NCI-H1105 treated with DMSO at 0.1 percent for 48 hours (cell line): ENCODE results near the gene PTX4.
A peak's percentile ranks its signal among the peaks of the same experiment; 100 is the strongest.
"Not testable (repeated sequence)": the region's sequence is repeated elsewhere in the genome, so short reads cannot be mapped to it uniquely, and the experiment has no call there.

Experiments used
- DNase-seq: peaks from one replicate; lab custom pipeline; 2025; lab: John Stamatoyannopoulos, UW

Gene PTX4

GRCh38 chr16:1481906-1482835 is 6.6 kb downstream of the PTX4 start:
- DNase-seq, result no peak

DNA sequence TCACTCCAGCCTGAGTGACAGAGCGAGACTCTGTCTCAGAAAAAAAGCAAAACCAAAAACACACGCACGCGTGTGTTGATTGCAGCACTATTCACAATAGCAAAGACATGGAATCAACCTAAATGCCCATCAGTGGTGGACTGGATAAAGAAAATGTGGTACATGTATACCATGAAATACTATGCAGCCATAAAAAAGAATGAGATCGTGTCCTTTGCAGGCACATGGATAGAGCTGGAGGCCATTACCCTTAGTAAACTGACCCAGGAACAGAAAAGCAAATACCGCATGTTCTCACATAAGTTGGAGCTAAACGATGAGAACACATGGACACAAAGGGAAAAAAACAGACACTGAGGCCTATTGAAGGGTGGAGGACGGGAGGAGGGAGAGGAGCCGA is 9.8 kb downstream of the PTX4 start:
- DNase-seq, result not testable (repeated sequence)

- no peak for DNase-seq
Observed at GRCh38 chr16:1477033-1477432, 11.7 kb downstream of the PTX4 start.

DNA sequence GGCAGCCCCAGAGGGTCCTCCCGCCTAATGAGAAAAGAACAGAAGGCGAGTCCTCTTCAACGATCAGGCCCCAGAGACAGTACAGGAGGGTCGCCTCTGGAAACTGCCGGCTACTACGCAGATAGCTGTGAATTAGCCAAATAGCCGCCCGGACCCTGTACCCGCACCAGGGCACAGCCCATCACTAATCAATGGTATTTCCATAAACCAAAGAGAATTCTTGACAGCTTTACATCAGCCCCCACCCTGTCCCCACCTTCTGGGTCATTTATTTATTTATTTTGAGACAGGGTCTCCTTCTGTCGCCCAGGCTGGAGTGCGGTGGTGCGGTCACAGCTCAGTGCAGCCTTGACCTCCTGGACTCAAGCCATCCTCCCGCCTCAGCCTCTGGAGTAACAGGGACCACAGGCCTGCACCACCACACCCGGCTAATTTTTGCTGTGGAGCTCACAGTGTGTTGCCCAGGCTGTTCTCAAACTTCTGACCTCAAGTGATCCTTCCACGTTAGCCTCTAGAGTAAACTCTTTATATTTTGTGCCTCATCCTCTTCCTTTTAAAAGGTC is 13.1 kb downstream of the PTX4 start:
- DNase-seq, result no peak

GRCh38 chr16:1474796-1475551 is 13.8 kb downstream of the PTX4 start, which contains the start of gene CLCN7:
CLCN7 (minus strand) TSS chr16:1475028; CDS start chr16:1474974, 54 bp downstream.
- DNase-seq, result peak; percentile 32

- DNase-seq, result no peak
Observed at GRCh38 chr16:1474082-1474795, 14.5 kb downstream of the PTX4 start.

DNA sequence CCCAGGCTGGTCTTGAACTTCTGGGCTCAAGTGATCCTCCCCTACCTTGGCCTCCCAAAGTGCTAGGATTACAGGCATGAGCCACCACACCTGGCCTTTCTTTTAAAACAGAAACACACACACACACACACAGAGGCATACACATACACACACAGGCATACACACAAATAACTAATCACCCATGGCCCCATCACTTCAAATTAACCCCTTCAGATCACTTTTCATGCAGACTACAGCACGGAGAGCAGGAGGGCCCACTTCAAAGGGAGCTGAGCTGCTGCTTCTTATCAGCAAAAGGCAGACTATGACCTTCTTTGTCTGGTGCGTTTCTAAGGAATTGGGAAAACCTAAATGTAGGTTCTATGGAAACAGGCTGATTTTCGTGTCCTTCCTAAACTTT is 15.8 kb downstream of the PTX4 start:
- DNase-seq, result no peak

DNA sequence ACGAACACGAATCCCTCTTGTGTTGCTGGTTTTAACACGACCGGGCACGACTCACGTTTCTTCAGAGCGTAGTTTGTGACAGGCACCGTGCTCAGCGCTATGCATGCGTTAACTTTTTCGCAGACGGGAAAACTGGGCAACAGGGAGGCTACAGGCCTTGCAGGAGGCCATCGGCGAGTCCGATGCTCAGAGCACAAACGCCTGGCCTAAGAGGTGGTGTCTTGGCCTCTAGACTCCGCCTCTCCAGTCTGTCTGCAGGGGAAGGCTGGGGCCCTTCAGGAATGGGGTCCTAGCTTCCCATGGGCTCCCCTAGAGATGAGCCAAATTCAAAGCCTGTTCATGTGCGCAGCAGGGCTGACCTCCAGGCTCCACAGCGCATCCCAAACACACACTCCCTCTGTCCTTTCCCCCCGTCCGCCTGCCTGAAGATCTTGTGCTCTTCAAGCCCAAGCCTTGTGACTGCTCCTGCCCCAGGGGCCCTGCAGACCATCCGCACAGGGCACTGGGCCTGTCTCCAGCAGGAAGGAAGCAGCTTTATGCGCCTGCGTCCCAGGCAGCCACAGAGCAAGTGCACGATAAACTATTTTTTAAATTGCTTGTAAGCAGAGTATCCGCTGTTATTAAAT is 17.1 kb downstream of the PTX4 start:
- no peak for DNase-seq

GRCh38 chr16:1470481-1471251 is 18.1 kb downstream of the PTX4 start:
- no peak for DNase-seq

GRCh38 chr16:1469693-1470201 is 19.0 kb downstream of the PTX4 start:
- DNase-seq, result no peak

- not testable (repeated sequence) for DNase-seq
Observed at GRCh38 chr16:1469141-1469540, 19.6 kb downstream of the PTX4 start.

DNA sequence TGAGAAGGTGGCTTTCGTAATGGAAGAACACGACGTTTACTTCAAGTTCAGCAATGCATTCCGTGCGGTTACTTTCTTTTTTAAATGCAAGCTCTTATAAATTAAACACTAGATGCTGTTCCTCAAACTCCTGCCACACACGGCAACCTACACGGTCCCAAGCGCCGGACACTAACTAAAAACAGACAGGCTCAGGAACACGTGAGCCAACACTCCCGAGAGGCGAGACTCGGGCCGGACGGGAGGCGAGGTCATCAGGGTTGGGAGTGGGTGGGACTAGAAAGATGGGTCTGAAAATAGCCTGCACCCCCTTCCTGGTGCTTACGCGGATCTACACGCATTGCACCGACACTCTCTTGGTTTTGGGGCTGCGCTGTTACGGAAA is 20.3 kb downstream of the PTX4 start:
- no peak for DNase-seq

DNA sequence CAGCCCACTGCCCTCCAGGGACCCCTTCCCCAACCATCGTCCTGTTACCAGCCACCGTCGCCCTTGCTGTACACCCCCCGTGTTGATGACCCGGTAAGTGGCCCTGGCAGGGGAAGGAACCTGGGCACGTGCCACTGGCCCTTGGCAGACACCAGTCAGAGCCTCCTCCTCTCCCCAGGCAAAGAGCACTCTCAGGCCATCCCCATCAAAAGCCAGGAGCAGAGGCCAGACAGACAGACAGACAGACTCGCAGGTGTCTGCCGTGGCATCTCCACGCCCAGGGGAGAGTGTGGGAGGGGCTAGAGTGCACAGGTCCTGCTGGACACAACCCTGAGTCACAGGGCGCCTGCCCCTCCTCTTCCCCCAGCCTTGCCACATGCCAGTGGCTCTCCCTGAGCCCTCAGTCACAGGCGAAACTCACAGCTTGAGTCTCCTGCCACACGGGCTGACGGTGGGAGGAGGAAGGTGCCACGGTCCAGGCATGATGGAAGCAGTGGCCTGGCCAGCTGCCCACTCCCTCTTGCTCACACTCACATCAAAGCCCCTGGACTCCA is 21.7 kb downstream of the PTX4 start:
- DNase-seq, result no peak

GRCh38 chr16:1466054-1466453 is 22.7 kb downstream of the PTX4 start:
- DNase-seq, result no peak

- DNase-seq, result no peak
Observed at GRCh38 chr16:1465567-1465915, 23.2 kb downstream of the PTX4 start.

- DNase-seq, result no peak
Observed at GRCh38 chr16:1464894-1465566, 23.7 kb downstream of the PTX4 start.

GRCh38 chr16:1464196-1464893 is 24.4 kb downstream of the PTX4 start:
- DNase-seq, result no peak

DNA sequence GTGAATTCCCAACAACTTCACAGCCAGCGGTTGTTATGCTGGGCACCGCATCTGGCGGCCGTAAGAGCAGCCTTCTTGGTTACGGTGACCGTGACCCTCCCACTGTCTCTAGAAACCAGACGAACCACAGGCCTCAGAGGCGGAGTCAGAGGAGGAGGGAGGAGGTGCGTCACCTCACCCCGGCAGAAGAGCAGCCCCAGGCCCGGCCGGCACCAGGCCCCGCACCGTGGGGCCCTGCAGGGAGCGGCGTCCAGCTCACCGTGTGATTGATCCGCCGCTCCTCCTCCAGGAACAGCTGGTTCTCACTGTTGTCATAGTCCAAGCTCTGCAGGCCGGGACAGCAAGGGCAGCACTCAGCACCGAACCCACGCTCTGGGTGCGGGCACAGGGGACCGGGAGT is 27.6 kb downstream of the PTX4 start:
- DNase-seq, result no peak

GRCh38 chr16:1460602-1461138 is 28.1 kb downstream of the PTX4 start:
- no peak for DNase-seq
